ENCODE measurements around the gene LCA5.
A peak's percentile ranks its signal among the peaks of the same experiment; 100 is the strongest.
"Not testable (repeated sequence)": the region's sequence is repeated elsewhere in the genome, so short reads cannot be mapped to it uniquely, and the experiment has no call there.

The LCA5 gene

DNA sequence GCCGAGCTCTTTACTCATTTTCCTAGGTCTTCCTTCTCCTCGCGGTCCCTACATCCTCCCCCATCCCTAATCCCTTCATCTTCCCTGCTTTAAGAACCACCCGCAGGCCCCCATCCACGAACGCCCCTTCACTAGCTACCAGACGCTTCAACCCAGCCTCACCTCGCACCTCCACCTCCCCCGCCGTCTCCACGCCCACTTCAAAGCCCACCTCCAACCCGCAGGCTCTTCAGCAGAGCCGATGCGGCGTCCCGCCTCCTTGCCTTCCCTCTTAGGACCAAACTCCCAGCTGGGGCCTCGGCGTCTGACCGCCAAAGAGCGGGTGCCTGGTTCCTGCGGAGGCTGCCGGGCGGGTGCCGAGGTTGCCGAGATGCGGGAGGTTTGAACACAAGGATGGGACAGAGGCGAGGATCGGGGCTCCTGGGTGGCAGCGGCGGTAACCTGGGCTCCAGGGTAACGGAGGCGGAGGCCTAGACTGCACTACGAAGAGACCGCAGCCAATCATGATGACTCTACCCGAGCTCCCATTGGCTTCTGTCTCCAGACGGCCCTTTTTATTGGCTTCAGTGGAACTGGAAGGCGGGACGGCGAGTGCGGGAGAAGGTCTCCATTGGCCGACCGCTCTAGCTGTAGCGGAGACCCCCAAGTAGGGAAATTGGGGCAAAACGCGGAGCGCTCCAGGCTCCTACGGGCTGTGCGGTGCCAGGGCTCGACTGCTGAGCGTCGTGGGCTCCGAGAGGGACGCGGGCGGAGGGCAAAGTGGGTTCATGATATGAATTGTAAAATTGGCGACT, at the start of gene LCA5:
LCA5 (minus strand) TSS at position 477 of the 794 bp plus-strand sequence. CDS start 18,536 bp downstream, outside the sequence.
- DNase-seq, result peak; percentile 99

DNA sequence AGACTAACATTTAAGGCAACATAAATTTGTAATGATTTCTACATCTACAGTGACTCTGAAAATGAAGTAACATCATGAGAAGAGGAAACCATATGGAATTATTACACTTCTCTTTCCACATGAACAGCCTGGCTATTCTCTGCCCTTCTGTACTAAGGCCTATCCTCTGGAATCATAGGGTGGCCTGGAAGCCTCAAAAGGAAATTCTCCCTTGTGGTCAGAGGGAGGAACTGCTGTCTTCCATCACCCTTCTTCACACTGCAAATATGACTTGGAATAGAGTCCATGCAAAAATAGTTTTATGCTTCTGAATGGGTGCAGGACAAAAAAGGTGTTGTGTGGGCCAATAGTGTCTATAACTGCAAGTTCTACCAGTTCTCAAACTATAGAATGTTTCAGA, 49.3 kb upstream of the LCA5 start:
- DNase-seq, result peak; percentile 48

DNA sequence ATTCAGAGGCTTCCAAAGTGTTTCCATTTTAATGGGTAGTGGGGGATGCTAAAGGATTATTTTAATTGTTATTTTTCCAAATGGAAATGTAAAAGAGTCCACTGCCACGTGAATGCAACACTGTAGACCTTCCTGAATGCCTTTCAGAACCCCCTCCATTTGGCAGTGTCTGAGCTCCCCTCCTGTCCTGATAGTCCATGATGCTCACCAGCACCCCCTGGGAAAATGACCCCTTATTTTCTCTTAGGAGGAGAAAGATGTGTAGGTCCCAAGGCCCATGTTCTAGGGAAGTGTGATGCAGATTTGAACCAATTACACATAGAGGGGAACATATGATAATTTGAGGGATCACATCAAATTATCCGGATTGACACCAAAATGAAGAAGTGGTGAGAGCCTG, 47.1 kb upstream of the LCA5 start:
- peak; percentile 8 for DNase-seq

DNA sequence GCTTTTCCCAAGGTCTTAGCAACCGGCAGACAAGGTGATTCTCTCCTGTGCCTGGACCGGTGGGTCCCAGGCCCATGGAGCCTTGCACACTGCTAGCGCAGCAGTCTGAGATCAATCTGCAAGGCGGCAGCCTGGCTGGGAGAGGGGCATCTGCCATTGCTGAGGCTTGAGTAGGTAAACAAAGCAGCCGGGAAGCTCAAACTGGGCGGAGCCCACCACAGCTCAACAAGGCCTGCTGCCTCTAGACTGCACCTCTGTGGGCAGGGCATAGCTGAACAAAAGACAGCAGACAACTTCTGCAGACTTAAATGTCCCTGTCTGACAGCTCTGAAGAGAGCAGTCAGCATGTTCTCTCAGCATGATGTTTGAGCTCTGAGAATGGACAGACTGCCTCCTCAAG, 40.7 kb upstream of the LCA5 start:
- not testable (repeated sequence) for DNase-seq

DNA sequence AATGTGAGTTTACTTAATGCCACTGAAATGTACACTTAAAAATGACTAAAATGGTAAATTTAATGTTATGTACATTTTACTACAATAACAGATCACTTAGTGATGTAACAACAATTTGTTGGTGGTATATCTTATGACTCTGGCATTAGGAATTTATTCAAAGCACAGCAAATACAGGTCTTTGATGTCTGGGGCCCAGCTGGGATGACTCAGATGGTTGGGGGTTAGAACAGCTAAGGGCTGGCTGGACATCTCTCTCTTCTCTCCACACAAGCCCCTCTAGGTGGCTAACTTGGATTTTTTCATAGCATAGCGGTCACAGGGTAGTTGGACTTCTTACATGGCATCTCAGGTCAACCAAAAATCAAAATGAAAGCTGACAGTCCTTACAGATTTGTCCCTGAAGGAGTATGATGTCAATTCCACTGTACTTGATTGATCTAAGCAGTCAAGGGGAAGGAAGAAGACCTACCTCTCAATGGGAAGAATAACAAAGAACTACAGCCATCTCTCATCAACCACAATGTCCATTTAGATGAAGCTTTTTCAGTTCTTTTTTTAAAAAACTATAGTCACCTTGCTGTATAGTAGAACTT, 37.5 kb upstream of the LCA5 start:
- no peak for DNase-seq

DNA sequence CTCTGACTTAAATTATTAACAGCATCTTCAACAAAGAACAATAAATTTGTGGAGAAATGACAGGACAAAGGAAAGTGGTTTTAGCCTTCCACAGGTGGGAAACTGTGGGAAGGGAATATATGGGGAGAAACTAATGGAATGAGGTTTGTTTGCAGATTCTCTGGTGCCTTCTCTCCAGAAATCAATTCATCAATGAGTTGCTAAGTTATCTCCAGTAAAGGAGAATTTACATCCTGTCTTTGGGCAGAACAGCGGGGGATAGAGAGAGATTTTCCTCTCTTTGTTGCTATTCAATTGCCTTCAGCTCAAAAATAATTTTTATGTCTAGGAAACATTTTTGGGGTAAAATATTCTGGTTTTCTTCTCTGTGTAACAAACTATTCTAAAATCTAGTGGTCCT, 36.9 kb upstream of the LCA5 start:
- no peak for DNase-seq

DNA sequence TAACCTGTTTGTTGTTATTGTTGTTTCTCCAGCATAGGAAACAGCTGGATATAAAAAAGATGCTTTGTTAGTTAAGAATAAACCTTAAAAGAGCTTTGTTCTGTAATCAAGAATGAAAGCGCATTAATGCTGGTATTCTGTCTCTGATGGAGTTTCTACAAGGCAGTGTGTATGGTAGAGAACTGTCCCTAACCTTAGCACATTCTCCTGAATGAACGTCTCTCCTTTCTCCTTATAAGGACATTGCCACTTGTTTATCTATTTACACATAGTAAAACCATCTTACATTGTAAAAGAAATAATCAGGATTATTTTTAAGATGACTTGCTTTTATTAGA, 33.8 kb upstream of the LCA5 start:
- DNase-seq, result no peak

DNA sequence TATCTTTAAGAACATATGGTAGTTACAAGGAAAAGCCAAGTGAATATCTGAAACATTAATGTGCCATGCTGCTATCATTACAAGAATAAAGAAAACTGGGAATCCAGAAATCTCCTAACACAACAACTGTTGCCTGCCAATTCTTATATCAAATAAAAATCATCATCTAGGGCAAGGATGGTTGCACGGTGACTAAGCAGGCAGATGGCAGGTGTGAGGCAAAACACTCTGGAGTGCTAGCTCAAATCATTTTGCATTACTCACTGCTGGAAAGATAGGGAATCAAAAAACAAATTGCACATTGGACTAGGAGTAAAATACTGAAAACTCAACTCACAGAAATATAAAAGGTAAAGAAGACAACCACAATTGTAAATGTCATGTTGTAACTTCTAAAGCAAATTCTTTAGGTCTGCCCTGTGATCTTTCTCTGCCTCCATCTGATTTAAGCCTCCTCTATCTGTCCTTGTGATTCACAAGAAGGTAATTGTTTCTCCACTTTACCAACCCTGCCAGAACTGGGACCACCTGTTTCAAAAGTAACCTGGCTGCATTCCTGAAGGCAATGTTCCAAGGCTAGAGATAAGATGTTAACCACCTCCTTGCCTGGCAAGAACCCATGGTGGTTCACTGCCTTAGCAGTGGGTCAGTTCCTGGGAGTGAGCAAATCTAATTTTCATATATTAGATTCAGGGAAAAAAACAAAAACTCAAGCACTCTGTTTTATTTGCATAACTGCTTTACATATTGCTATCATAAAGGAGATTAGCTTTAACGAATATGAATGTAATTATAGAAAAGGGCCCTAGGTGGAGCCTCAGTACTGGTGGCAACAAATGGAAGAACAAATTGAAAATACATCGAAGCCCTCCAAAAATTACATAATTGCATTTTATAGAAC, 33.1 kb upstream of the LCA5 start:
- peak; percentile 79 for DNase-seq

DNA sequence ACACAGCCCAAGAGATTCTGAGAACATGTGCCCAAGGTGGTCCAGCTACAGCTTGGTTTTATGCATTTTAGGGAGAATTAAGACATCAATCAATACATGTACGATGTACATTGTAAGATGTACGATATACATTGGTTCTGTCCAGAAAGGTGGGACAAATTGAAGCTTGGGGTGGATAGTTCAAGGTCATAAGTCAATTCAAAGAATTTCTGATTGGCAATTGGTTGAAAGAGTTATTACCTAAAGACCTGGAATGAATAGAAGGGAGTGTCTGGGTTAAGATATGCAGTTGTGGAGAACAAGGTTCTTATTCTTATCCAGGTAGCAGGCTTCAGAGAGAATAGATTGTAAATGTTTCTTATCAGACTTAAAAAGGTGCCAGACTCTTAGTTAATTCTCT, 31.8 kb upstream of the LCA5 start:
- DNase-seq, result no peak

DNA sequence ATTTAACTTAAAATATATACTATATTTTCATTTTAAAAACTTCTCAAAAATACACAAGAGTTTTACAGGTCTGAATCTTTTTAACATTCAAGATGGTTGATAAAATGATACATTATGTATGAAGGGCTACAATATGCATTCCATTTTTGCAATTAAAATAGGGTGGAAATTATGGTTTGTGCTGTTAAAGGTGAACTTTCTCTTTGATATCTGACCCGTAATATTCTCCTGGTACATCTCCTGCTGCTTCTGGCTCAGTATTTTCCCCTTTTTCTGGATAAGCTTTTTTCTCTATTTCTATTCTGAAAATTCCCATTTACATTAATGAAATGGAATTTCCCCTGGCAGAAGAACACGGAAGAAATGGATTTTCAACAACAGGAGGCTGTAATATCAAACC, 27.4 kb upstream of the LCA5 start:
- no peak for DNase-seq

DNA sequence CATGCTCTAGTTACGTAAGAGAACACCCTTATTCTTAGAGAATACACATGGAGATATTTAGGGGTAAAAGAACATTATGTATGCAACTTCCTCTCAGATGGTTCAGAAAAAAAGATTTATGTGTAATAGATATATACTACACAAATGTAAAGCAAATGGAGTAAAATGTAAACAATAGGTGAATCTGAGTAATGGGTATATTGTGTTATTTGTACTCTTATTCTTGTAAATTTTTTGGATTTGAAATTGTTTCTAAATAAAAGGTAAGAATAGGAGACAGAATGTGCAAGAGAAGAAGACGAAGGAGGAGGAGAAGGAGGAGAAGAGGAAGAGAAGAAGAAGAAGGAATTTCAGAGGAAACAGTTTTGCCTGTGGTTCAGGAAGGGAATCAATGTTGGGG, 22.5 kb upstream of the LCA5 start:
- DNase-seq, result no peak

DNA sequence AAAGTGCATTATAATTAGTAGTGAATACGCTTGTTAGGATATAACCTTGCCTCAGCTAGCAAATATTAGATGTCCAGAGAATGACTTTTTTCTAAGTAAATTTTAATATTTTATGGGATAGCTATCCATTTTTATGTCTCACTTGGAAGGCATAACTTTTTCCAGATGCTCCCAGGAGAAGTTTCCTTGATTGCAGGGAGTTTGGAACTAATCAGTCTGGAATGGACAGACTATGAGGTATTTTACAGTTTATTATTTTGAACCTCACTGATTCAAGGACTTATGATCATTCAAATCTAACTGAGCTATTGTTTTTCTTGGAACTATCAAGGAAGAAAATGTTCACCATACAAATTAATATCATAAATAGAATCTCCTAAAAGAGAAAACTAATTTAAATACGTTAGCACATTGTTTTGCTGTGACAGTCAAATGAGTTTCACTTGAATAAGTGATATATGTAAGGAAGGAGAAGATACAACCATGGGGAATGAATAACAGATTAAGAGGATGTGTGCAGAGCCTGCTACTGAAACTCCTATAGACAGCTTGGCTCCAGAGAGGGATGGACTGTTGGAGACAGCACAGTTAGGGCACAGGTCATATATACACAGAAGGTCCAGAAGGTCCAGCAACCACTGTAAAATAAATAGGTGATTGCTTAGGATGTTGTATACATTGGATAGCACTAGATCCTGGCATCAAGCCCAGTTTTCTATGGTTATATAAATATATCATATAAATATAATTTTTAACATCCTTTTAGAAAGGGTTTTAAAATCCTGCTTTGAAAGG, 20.6 kb upstream of the LCA5 start:
- no peak for DNase-seq

DNA sequence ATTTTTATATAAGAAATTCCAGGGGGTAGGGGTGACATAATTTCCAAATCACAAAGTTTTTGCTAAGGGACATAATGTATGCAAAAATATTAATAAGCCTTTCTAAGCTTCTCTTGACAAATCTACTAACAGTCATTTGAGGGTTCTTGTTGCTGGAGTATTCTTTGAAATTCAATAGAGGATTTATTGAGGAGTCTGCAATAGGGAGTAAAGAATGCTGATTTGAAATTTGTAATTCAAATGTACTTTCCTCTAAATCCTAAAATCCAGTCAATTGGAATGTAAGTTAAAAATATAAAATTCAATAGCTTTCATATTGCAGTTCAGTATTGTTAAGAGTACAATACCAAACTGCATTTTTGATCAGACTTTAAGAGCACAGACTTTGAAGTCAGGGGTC, 17.1 kb upstream of the LCA5 start:
- no peak for DNase-seq

DNA sequence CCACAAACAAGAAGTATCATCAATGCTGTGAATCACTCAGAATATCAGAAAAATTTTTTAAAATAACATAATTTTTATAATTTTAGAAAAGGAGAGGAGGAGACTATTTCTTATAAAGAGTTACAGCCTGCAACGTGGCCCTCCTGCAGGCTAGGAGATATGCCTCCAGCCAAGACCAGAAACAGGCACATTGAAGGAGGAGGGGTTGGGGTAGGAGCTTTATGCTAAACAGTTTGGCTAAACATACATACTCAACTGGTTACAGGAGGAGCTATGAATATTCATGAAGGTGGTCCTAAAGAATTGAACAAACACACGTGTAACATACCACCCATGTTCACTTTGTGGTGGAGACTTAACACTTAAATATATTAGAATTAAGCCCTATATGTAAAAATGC, 14.2 kb upstream of the LCA5 start:
- DNase-seq, result no peak

DNA sequence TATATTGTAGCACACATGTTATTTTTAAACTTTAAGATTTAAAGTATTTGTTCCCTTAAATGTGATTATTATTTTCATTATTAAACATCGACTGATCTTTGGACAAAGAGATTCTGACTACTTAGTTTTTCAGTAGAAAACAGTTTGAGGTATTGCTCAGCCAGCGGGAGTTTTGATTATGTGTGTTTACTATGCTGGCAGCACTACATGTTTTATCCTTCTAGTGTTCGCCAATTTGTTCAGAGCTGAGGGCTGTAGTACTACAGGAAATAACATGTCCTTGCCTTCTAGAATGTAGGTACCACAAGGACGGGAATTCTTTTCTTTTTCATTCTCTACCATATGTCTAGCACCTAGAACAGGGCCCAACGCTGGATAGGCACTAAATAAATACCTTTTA, 11.1 kb upstream of the LCA5 start:
- DNase-seq, result no peak

DNA sequence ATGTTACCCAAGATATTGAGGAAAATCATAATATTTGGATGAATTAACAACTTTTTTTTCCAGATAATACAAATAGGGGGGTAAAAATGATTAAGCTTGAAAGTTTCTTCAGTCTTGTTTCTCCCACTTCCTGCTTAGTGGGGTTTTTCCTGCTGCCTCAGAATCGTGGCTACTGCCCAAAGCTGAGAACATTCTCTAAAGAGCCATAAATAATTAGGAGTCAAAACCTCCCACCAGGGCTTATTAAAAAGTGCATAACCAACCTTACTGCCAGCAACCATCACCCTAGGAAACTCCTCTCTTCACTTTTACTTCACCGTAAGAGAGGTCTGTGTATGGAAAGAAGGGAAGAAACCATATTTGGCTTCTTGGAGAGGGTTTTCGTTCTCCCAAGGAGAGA, 9.0 kb upstream of the LCA5 start:
- DNase-seq, result no peak

DNA sequence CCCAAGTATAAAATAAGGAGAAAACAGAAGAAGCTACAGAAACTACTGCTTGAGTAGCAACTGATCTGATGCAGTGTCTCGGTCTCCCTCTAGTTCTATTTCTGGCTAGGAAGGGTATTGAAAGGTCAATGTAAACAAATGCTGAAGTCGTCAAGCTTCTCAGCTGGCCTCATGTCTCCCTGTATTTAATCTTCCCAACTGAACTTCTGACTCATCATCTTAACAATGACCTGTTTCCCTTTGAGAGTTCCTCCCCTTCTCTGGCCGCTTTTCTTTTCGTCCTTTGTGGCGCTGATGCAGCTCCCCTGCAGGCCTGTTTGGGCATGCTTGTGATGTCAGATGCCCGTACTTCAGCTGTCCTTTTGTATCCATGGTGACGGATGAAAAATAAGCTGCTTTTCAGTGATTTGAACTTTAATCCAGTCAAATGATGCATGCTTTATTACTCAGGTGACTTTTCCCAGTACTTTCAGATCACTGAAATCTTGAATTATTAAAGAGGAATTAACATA, 7.8 kb upstream of the LCA5 start:
- peak; percentile 93 for DNase-seq

DNA sequence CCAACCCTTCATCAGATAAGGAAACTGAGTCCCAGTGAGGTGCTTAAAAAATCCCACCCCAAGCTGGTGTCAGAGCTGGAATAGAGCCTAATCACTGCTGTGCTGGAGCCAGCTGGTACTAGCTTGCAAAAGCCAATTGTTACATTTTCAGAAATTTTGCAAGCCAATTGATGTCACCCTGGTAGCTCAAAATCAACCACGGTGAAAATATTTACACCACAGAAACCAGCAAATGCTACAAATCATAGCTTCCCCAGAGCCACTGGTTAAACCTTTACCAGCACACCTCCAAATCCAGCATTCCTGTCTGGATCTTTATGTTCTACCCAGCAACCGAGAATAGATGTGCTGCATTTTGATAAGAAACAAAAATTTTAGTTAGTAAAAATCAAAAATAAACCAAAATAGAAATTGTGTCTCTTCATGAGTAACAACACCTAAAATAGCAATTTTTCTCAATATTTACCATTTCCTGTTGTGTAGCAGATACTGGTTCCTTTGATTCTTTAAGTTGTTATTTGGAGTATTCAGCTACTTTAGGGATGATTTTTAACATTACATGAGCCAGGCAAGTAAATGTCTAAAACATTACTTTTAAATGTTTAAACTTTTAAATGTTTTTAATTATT, 7.2 kb upstream of the LCA5 start:
- no peak for DNase-seq

DNA sequence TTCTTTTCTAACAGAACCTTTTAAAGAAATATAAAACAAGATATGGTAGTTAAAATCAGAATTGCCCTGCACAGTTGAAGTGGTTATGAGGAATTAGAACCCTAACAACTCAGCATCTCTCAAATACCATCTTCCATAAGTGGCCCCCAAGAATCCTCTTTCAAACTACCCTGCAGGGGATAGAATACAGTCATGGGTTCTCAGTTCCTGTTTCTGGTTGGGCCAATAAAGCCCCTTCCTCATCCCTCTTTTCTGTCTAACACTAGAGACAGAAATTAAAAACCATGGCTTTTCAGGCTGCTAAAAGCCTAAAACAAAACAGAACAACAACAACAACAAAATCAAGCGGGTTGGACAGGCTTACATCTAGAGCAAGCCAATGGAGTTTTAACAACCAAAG, 6.7 kb upstream of the LCA5 start:
- no peak for DNase-seq

DNA sequence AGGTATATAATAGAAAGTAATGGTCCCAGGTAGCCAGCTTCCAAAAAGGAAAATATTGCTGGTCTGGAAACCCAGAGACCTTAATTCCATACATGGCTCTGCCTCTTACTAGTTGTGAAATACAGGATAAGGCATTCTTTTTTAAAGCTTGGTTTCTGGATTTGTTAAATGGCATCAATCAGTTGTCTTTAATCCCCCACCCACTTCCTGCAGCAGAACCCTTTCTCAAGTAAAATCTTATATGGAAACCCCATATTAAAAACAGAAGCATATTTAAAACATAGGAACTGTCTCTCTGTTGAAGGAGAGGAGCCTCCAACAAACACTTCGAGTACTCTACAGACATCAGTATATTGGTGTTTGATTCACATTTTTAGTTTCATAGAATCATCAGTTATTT, 6.2 kb upstream of the LCA5 start:
- DNase-seq, result no peak

DNA sequence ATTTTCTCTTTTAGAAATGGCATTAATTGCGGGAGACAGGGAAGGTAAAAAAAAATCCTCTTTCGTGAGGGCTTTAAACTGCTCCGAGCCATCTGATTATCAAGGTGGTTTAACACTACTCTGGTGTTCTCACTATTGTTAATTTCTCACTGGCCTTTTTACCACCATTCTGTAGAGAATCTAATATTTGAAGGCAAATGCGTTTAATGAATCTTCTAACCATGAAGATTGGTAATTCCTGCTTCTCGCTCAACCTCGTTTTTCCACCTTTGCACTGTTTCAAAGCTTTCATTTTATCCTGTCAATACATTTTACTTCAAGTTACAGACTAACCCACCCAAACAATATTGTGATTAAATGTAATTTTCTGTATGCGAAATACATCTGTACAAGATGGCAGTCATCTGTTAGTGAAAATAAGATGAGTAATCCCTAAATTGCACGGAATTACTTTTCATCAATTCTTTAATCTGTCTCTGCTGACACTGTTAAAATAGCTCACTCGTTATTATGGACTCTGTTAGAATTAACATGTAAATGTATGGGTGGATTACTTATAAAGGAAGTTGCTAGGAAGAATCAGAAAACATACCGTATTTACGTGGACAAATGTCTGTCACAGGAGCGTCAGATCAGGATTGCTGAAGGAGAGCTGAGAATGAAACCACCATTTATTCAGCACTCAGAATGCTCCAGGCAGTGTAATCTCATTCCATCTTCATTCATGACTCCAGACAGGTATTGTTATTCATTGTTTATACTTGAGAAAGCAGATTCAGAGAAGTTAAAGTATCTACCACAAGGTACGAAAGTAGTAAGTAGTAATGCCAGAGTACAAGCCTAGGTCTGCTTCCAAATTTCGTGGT, 1.1 kb upstream of the LCA5 start:
- no peak for DNase-seq
